Right cardiac atrium (tissue), 5 donors: Measurements from ENCODE around the gene ALDH3A2. TPM values are rescaled to one million over a fixed set of nuclear protein-coding genes. Genes with fewer than 3 reads are reported as not detected.
"Not testable (repeated sequence)": the region's sequence is repeated elsewhere in the genome, so short reads cannot be mapped to it uniquely, and the experiment has no call there.

Source experiments
- ATAC-seq, 2 donors: fragments of 200-7000 bp; cut with Tn5 transposase; one replicate each; pipeline versions ENCODE4 v1.8.0 to v1.9.1; 2020; ENCODE audit warnings: moderate library complexity in 2 of 2, mild to moderate bottlenecking in 1 of 2
- DNase-seq, 3 donors: peaks; one replicate each; pipeline ENCODE4 v3.0.0-alpha.2; 2020
- H3K27ac ChIP-seq: one replicate; pipeline ENCODE4 v1.5.1; 2013; ENCODE audit warnings: mild to moderate bottlenecking, low read length, control low read depth, moderate library complexity
- H3K27me3 ChIP-seq: one replicate; pipeline ENCODE4 v1.6.1; 2013; ENCODE audit not compliant: control insufficient read depth, insufficient read depth
- H3K4me1 ChIP-seq: one replicate; pipeline ENCODE4 v1.6.1; 2013; ENCODE audit warnings: low read length; ENCODE audit not compliant: control insufficient read depth, insufficient read depth
- H3K4me3 ChIP-seq: one replicate; pipeline ENCODE4 v1.5.1; 2013; ENCODE audit warnings: low read length, control low read depth
- H3K9me3 ChIP-seq: one replicate; pipeline ENCODE4 v1.6.1; 2013; ENCODE audit warnings: low read length; ENCODE audit not compliant: control insufficient read depth
- WGBS: extraction: QIAGEN DNeasy Blood & Tissue Kit; methylation state at CpG from one replicate; pipeline ENCODE4 v1.1.7; 2013; 5-methylcytosine and 5-hydroxymethylcytosine counted together
- intact Hi-C, 4 donors: fragments of 100-400 bp; cut with DNase I; formaldehyde crosslinking; loops; one replicate each; pipeline versions ENCODE4 v1.11.0 to v1.14.0; 2022 to 2023
- polyA plus RNA-seq: library from polyadenylated mRNA; stranded (reverse); fragments of 200-250 nt; gene quantifications from one replicate; pipeline ENCODE4 v1.2.3, GENCODE V29; 2013
- total RNA-seq, 4 donors: library from RNA; stranded (reverse); fragmentation: NEBNext Ultra II Directional; extraction: Animal tissue kit (Norgen Biotek cat#: 25700); gene quantifications; one replicate each; pipeline ENCODE4 v1.2.1, GENCODE V29; 2021
- donor health status: healthy with polysubstance abuse.
- donor health status: DM: no; HTN: yes; CAD: no.
- donor health status: DM: no; HTN: no; CAD: no.
- donor health status: DM: no; HTN: yes; CAD: no; lungs with severe emphysema.
- donor health status: DM: yes; HTN: yes; CAD: no.

Gene ALDH3A2
- total and polyA plus RNA-seq, 5 donors: 24.4 to 51.9 (median 38.3) TPM

GRCh38 chr17:19663097-19663496 lies 14.5 kb downstream of the ALDH3A2 start:
- WGBS: 91% methylated on average over 6 of the region's 6 CpGs
- ATAC-seq (no peak), DNase-seq (no peak)
- H3K27me3 ChIP-seq: no peaks in the 10 kb centered on the region
- no peaks in the 10 kb centered on the region for H3K4me1 ChIP-seq
- no peaks in the 10 kb centered on the region for H3K9me3 ChIP-seq
- intact Hi-C loops: no loop called here
- no peak overlapping the region for H3K4me3 ChIP-seq
- no peak overlapping the region for H3K27ac ChIP-seq

- intact Hi-C loops: no loop called here
- DNase-seq: no peak
- Histone ChIP-seq H3K27ac (no peak overlapping the region), H3K4me1 (no peaks in the 10 kb centered on the region), H3K4me3 (no peak overlapping the region), H3K9me3 (no peaks in the 10 kb centered on the region), H3K27me3 (no peaks in the 10 kb centered on the region)
- WGBS: 53% methylated on average over 5 of the region's 5 CpGs
- ATAC-seq: peak; percentile 52 to 55
These were observed 15.7 kb downstream of the ALDH3A2 start for GRCh38 chr17:19664136-19664820.

GRCh38 chr17:19664821-19665181 lies 16.2 kb downstream of the ALDH3A2 start:
- intact Hi-C loops: no loop called here
- no peaks in the 10 kb centered on the region for H3K27me3 ChIP-seq
- DNase-seq (no peak), ATAC-seq (peak in 1 of 2 donors; percentile 37)
- no peaks in the 10 kb centered on the region for H3K9me3 ChIP-seq
- no peak overlapping the region for H3K4me3 ChIP-seq
- no peaks in the 10 kb centered on the region for H3K4me1 ChIP-seq
- WGBS: 85% methylated on average over 4 of the region's 4 CpGs
- H3K27ac ChIP-seq: no peak overlapping the region

GRCh38 chr17:19669680-19670079 lies 21.1 kb downstream of the ALDH3A2 start:
- not testable (repeated sequence) for H3K4me1 ChIP-seq, H3K9me3 ChIP-seq, H3K27ac ChIP-seq, DNase-seq, H3K27me3 ChIP-seq, ATAC-seq, H3K4me3 ChIP-seq
- 97% methylated on average over 7 of the region's 7 CpGs for WGBS
- intact Hi-C loops: loop anchor here in 1 of 4 donors (10.0 kb wide), 1 partner anchor 75 kb away; the partner anchor contains the start of gene ALDH3A1

GRCh38 chr17:19670908-19671307 lies 22.4 kb downstream of the ALDH3A2 start:
- Histone ChIP-seq H3K4me3 (no peak overlapping the region), H3K27ac (no peak overlapping the region), H3K27me3 (no peaks in the 10 kb centered on the region), H3K9me3 (no peaks in the 10 kb centered on the region), H3K4me1 (no peaks in the 10 kb centered on the region)
- intact Hi-C loops: loop anchor here in 1 of 4 donors (10.0 kb wide), 1 partner anchor 74 kb away; the partner anchor contains the start of gene ALDH3A1
- peak in 1 of 2 donors; percentile 15 for ATAC-seq
- WGBS: 89% methylated on average over 2 of the region's 2 CpGs
- DNase-seq: no peak

DNA sequence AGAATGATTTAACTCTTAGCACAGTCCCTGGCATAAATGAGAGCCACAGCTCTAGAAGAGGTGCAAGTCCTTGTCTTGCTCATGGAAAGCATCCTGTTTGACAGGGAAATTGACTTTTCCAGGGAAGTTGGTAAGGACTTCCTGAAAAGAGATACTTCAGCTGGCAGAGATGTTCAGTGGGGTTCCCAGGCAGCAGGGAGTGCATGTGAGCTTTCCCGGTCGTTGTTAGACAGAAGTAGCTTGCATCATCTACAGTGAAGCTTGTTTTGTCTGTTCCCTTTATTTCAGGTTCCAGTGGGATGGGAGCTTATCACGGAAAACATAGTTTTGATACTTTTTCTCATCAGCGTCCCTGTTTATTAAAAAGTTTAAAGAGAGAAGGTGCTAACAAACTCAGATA lies 22.9 kb downstream of the ALDH3A2 start:
- no peak for DNase-seq
- Histone ChIP-seq H3K4me1 (no peaks in the 10 kb centered on the region), H3K27ac (peak overlapping the region; percentile 11), H3K4me3 (no peak overlapping the region), H3K9me3 (no peaks in the 10 kb centered on the region), H3K27me3 (no peaks in the 10 kb centered on the region)
- WGBS: 58% methylated on average over 4 of the region's 4 CpGs
- peak; percentile 34 to 43 for ATAC-seq
- intact Hi-C loops: loop anchor here in 1 of 4 donors (10.0 kb wide), 1 partner anchor 73 kb away; the partner anchor contains the start of gene ALDH3A1

DNA sequence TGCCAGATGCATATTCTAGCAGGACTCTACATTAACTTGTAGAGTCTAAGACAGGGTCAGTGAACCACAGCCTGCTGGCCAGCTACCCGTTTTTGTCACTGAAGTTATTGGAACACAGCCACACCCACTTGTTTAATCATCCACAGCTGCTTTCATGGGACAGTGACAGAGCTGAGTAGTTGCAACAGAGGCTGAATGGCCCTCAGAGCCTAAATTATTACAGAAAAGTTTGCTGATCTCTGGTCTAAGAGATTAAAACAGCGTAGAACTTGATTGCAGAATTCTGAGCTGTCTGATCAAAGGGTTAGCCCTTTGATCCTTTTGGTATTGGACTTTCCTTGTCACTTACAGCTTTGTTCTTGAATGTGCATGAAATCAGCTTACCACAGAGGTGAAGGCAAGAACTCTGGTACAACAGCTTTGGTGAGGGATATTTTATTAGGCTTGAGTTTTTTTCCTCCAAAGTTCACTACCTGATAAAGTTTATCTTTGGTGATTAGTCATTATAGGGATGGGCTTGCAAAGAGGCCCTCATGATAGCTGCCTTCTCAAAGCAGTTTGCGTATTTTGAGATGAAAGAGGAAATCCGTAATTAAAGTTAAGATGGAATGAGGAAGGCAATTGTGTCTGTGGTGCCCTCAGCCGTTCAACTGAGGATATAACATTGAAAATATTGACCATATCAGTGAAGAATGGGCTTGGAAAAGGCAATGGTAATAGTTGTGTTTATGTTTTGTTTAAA lies 23.6 kb downstream of the ALDH3A2 start:
- intact Hi-C loops: loop anchor here in 1 of 4 donors (10.0 kb wide), 1 partner anchor 73 kb away; the partner anchor contains the start of gene ALDH3A1
- H3K9me3 ChIP-seq: no peaks in the 10 kb centered on the region
- H3K4me1 ChIP-seq: no peaks in the 10 kb centered on the region
- ATAC-seq: peak; percentile 91
- no peak overlapping the region for H3K4me3 ChIP-seq
- peak overlapping the region; percentile 11 for H3K27ac ChIP-seq
- 50% methylated on average over 5 of the region's 5 CpGs for WGBS
- DNase-seq: peak; percentile 57 to 85 (median 60)
- no peaks in the 10 kb centered on the region for H3K27me3 ChIP-seq

DNA sequence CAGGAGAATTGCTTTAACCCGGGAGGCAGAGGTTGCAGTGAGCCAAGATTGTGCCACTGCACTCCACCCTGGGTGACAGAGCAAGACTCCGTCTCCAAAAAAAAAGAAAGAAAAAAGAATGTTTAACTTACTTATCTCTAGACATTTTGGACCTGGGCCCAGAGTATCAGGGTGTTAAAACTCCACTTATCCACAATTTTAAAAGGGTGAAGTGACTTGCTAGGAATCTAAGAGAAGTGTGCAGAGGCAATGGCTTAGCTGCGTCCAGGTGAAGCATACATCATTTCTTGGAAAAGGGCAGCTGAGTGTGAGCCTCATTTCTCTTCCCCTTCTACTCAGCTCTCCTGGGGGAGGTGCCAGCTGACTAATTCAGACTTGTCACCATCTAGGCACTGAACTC lies 25.1 kb downstream of the ALDH3A2 start:
- ATAC-seq: peak in 1 of 2 donors; percentile 36
- no peaks in the 10 kb centered on the region for H3K9me3 ChIP-seq
- H3K4me1 ChIP-seq: no peaks in the 10 kb centered on the region
- intact Hi-C loops: loop anchor here in 1 of 4 donors (10.0 kb wide), 1 partner anchor 71 kb away; the partner anchor contains the start of gene ALDH3A1
- H3K27ac ChIP-seq: no peak overlapping the region
- no peak for DNase-seq
- H3K4me3 ChIP-seq: no peak overlapping the region
- 67% methylated on average over 3 of the region's 3 CpGs for WGBS
- no peaks in the 10 kb centered on the region for H3K27me3 ChIP-seq

- 94% methylated on average over 4 of the region's 4 CpGs for WGBS
- Histone ChIP-seq H3K4me3 (no peak overlapping the region), H3K9me3 (no peaks in the 10 kb centered on the region), H3K27me3 (no peaks in the 10 kb centered on the region), H3K4me1 (no peaks in the 10 kb centered on the region), H3K27ac (no peak overlapping the region)
- DNase-seq: no peak
- intact Hi-C loops: loop anchor here in 1 of 4 donors (10.0 kb wide), 1 partner anchor 68 kb away; the partner anchor contains the start of gene ALDH3A1
- no peak for ATAC-seq
These were observed 28.3 kb downstream of the ALDH3A2 start for GRCh38 chr17:19676896-19677295.

DNA sequence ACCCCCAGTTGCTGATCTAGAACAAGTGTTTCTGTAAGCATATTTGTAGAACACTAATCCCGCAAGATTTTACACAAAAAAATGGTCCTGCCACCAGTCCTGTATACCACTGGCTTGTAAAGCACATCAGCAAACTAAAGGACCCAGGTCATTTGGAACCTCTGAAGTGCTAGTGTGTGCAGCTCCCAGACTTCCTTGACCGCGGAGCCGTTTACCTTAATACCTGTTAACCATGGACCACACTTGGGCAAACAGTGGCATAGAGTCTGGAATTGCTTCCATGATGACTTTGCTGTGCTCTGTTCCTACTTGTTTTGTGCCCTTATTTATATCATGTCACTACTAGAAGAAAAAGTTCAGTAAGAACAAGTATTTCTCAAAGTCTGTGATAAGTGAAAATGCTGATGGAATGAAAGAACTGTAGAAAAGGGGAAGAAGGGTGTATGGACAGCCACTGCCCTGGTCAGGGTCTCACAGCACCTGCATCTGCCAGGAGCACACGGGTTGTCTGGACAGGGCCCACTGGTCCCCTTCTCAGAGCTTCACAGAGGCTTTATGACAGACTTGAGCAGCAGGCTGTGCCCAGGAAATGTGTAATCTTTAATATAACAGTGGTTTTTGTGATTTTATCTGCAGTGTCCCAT lies 29.3 kb downstream of the ALDH3A2 start:
- intact Hi-C loops: loop anchor here in 1 of 4 donors (10.0 kb wide), 1 partner anchor 67 kb away; the partner anchor contains the start of gene ALDH3A1
- DNase-seq (no peak), ATAC-seq (no peak)
- no peaks in the 10 kb centered on the region for H3K27me3 ChIP-seq
- no peak overlapping the region for H3K4me3 ChIP-seq
- no peaks in the 10 kb centered on the region for H3K9me3 ChIP-seq
- no peak overlapping the region for H3K27ac ChIP-seq
- H3K4me1 ChIP-seq: no peaks in the 10 kb centered on the region
- WGBS: 96% methylated on average over 5 of the region's 5 CpGs
